Measurements from ENCODE around the gene ARFGAP3. TPM values are rescaled to one million over a fixed set of nuclear protein-coding genes. Genes with fewer than 3 reads are reported as not detected.

ARFGAP3 gene, protein sequence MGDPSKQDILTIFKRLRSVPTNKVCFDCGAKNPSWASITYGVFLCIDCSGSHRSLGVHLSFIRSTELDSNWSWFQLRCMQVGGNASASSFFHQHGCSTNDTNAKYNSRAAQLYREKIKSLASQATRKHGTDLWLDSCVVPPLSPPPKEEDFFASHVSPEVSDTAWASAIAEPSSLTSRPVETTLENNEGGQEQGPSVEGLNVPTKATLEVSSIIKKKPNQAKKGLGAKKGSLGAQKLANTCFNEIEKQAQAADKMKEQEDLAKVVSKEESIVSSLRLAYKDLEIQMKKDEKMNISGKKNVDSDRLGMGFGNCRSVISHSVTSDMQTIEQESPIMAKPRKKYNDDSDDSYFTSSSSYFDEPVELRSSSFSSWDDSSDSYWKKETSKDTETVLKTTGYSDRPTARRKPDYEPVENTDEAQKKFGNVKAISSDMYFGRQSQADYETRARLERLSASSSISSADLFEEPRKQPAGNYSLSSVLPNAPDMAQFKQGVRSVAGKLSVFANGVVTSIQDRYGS
- 36.9 and 75.5 TPM in 2 replicates for total RNA-seq (ENCODE audit: low replicate concordance)

GRCh38 chr22:42856865-42857704 is at the start of gene ARFGAP3:
Gene ARFGAP3, minus strand, starts transcription at chr22:42857273. Its CDS starts 91 bp downstream, at chr22:42857182.

Other genes with a start within 250 kb of the ARFGAP3 start
- 24.1 and 25.6 TPM in 2 replicates for gene POLDIP3, start 242.4 kb downstream of the ARFGAP3 start, total RNA-seq (ENCODE audit: low replicate concordance)
- 0.38 and 1.2 TPM in 2 replicates for gene ATP5MGL, start 216.7 kb downstream of the ARFGAP3 start, total RNA-seq (ENCODE audit: low replicate concordance)
- 42.1 and 56.8 TPM in 2 replicates for gene CYB5R3, start 207.9 kb downstream of the ARFGAP3 start, total RNA-seq (ENCODE audit: low replicate concordance)
- 16.8 and 31.9 TPM in 2 replicates for gene A4GALT, start 136.4 kb downstream of the ARFGAP3 start, total RNA-seq (ENCODE audit: low replicate concordance)
- gene PACSIN2, start 157.9 kb upstream of the ARFGAP3 start, total RNA-seq (ENCODE audit: low replicate concordance), result 40.8 and 67.9 TPM in 2 replicates
- 16.8 and 33.9 TPM in 2 replicates for gene TTLL1, start 232.1 kb upstream of the ARFGAP3 start, total RNA-seq (ENCODE audit: low replicate concordance)

Measured in smooth muscle cell of the coronary artery (primary cell).